ENCODE measurements around the gene SMIM35.

SMIM35 gene

GRCh38 chr11:117999354-117999993 is 87.3 kb downstream of the SMIM35 start:
- Histone ChIP-seq H3K27ac (ENCODE audit: low read depth, low read length) (no peak overlapping the region), H3K9ac (ENCODE audit: low read depth, low read length) (no peak overlapping the region), H3K9me3 (ENCODE audit: control insufficient read depth, insufficient read depth, low read length) (no peaks in the 10 kb centered on the region), H3K4me3 (ENCODE audit: low read depth, low read length) (no peak overlapping the region), H3K4me1 (ENCODE audit: control insufficient read depth, insufficient read depth, low read length) (peaks cover 10% of the 10 kb centered on the region; the same call in 1 of the 2 replicates), H3K27me3 (ENCODE audit: control insufficient read depth, insufficient read depth, low read length) (no peaks in the 10 kb centered on the region), H3K36me3 (ENCODE audit: control insufficient read depth, insufficient read depth, low read length) (no peaks in the 10 kb centered on the region)

GRCh38 chr11:117998664-117999353 is 88.0 kb downstream of the SMIM35 start:
- Histone ChIP-seq H3K9me3 (ENCODE audit: control insufficient read depth, insufficient read depth, low read length) (no peaks in the 10 kb centered on the region), H3K27ac (ENCODE audit: low read depth, low read length) (no peak overlapping the region), H3K4me3 (ENCODE audit: low read depth, low read length) (no peak overlapping the region), H3K4me1 (ENCODE audit: control insufficient read depth, insufficient read depth, low read length) (peaks cover 10% of the 10 kb centered on the region; the same call in 1 of the 2 replicates), H3K9ac (ENCODE audit: low read depth, low read length) (no peak overlapping the region), H3K36me3 (ENCODE audit: control insufficient read depth, insufficient read depth, low read length) (no peaks in the 10 kb centered on the region), H3K27me3 (ENCODE audit: control insufficient read depth, insufficient read depth, low read length) (no peaks in the 10 kb centered on the region)

- no peaks in the 10 kb centered on the region for H3K27me3 ChIP-seq (ENCODE audit: control insufficient read depth, insufficient read depth, low read length)
- H3K27ac ChIP-seq (ENCODE audit: low read depth, low read length), result no peak overlapping the region
- H3K36me3 ChIP-seq (ENCODE audit: control insufficient read depth, insufficient read depth, low read length), result no peaks in the 10 kb centered on the region
- H3K9me3 ChIP-seq (ENCODE audit: control insufficient read depth, insufficient read depth, low read length), result no peaks in the 10 kb centered on the region
- H3K9ac ChIP-seq (ENCODE audit: low read depth, low read length), result no peak overlapping the region
- no peak overlapping the region for H3K4me3 ChIP-seq (ENCODE audit: low read depth, low read length)
- H3K4me1 ChIP-seq (ENCODE audit: control insufficient read depth, insufficient read depth, low read length), result peaks cover 9% of the 10 kb centered on the region; the same call in 1 of the 2 replicates
These were observed 88.8 kb downstream of the SMIM35 start for GRCh38 chr11:117997823-117998579.

- Histone ChIP-seq H3K9ac (ENCODE audit: low read depth, low read length) (no peak overlapping the region), H3K4me3 (ENCODE audit: low read depth, low read length) (no peak overlapping the region), H3K27ac (ENCODE audit: low read depth, low read length) (no peak overlapping the region), H3K4me1 (ENCODE audit: control insufficient read depth, insufficient read depth, low read length) (peaks cover 3% of the 10 kb centered on the region; the same call in 1 of the 2 replicates), H3K27me3 (ENCODE audit: control insufficient read depth, insufficient read depth, low read length) (no peaks in the 10 kb centered on the region), H3K9me3 (ENCODE audit: control insufficient read depth, insufficient read depth, low read length) (no peaks in the 10 kb centered on the region), H3K36me3 (ENCODE audit: control insufficient read depth, insufficient read depth, low read length) (no peaks in the 10 kb centered on the region)
These were observed 89.4 kb downstream of the SMIM35 start for GRCh38 chr11:117997406-117997805.

- Histone ChIP-seq H3K9ac (ENCODE audit: low read depth, low read length) (no peak overlapping the region), H3K27ac (ENCODE audit: low read depth, low read length) (no peak overlapping the region), H3K36me3 (ENCODE audit: control insufficient read depth, insufficient read depth, low read length) (no peaks in the 10 kb centered on the region), H3K4me1 (ENCODE audit: control insufficient read depth, insufficient read depth, low read length) (no peaks in the 10 kb centered on the region), H3K4me3 (ENCODE audit: low read depth, low read length) (no peak overlapping the region), H3K9me3 (ENCODE audit: control insufficient read depth, insufficient read depth, low read length) (no peaks in the 10 kb centered on the region), H3K27me3 (ENCODE audit: control insufficient read depth, insufficient read depth, low read length) (no peaks in the 10 kb centered on the region)
These were observed 90.7 kb downstream of the SMIM35 start for GRCh38 chr11:117996058-117996457.

- Histone ChIP-seq H3K4me1 (ENCODE audit: control insufficient read depth, insufficient read depth, low read length) (no peaks in the 10 kb centered on the region), H3K36me3 (ENCODE audit: control insufficient read depth, insufficient read depth, low read length) (no peaks in the 10 kb centered on the region), H3K27ac (ENCODE audit: low read depth, low read length) (no peak overlapping the region), H3K4me3 (ENCODE audit: low read depth, low read length) (no peak overlapping the region), H3K27me3 (ENCODE audit: control insufficient read depth, insufficient read depth, low read length) (no peaks in the 10 kb centered on the region), H3K9me3 (ENCODE audit: control insufficient read depth, insufficient read depth, low read length) (no peaks in the 10 kb centered on the region), H3K9ac (ENCODE audit: low read depth, low read length) (no peak overlapping the region)
These were observed 91.3 kb downstream of the SMIM35 start for GRCh38 chr11:117995472-117995871.

- Histone ChIP-seq H3K27ac (ENCODE audit: low read depth, low read length) (no peak overlapping the region), H3K9ac (ENCODE audit: low read depth, low read length) (no peak overlapping the region), H3K27me3 (ENCODE audit: control insufficient read depth, insufficient read depth, low read length) (peaks cover 2% of the 10 kb centered on the region; the same call in 1 of the 2 replicates), H3K36me3 (ENCODE audit: control insufficient read depth, insufficient read depth, low read length) (no peaks in the 10 kb centered on the region), H3K9me3 (ENCODE audit: control insufficient read depth, insufficient read depth, low read length) (no peaks in the 10 kb centered on the region), H3K4me3 (ENCODE audit: low read depth, low read length) (no peak overlapping the region), H3K4me1 (ENCODE audit: control insufficient read depth, insufficient read depth, low read length) (no peaks in the 10 kb centered on the region)
These were observed 92.6 kb downstream of the SMIM35 start for GRCh38 chr11:117993988-117994745.

GRCh38 chr11:117992620-117993019 is 94.1 kb downstream of the SMIM35 start:
- Histone ChIP-seq H3K27me3 (ENCODE audit: control insufficient read depth, insufficient read depth, low read length) (peaks cover 16% of the 10 kb centered on the region), H3K27ac (ENCODE audit: low read depth, low read length) (no peak overlapping the region), H3K9ac (ENCODE audit: low read depth, low read length) (no peak overlapping the region), H3K9me3 (ENCODE audit: control insufficient read depth, insufficient read depth, low read length) (no peaks in the 10 kb centered on the region), H3K36me3 (ENCODE audit: control insufficient read depth, insufficient read depth, low read length) (no peaks in the 10 kb centered on the region), H3K4me3 (ENCODE audit: low read depth, low read length) (no peak overlapping the region), H3K4me1 (ENCODE audit: control insufficient read depth, insufficient read depth, low read length) (no peaks in the 10 kb centered on the region)

- H3K36me3 ChIP-seq (ENCODE audit: control insufficient read depth, insufficient read depth, low read length), result no peaks in the 10 kb centered on the region
- no peak overlapping the region for H3K27ac ChIP-seq (ENCODE audit: low read depth, low read length)
- no peaks in the 10 kb centered on the region for H3K9me3 ChIP-seq (ENCODE audit: control insufficient read depth, insufficient read depth, low read length)
These were observed 94.6 kb downstream of the SMIM35 start for GRCh38 chr11:117992136-117992535.

GRCh38 chr11:117989351-117990102 is 97.2 kb downstream of the SMIM35 start:
- Histone ChIP-seq H3K27ac (ENCODE audit: low read depth, low read length) (no peak overlapping the region), H3K27me3 (ENCODE audit: control insufficient read depth, insufficient read depth, low read length) (peaks cover 33% of the 10 kb centered on the region), H3K4me3 (ENCODE audit: low read depth, low read length) (no peak overlapping the region), H3K9me3 (ENCODE audit: control insufficient read depth, insufficient read depth, low read length) (no peaks in the 10 kb centered on the region), H3K9ac (ENCODE audit: low read depth, low read length) (no peak overlapping the region), H3K36me3 (ENCODE audit: control insufficient read depth, insufficient read depth, low read length) (no peaks in the 10 kb centered on the region), H3K4me1 (ENCODE audit: control insufficient read depth, insufficient read depth, low read length) (peaks cover 6% of the 10 kb centered on the region; the same call in 1 of the 2 replicates)

More at GRCh38 chr11:117992136-117992535, 94.6 kb downstream of the SMIM35 start:
- Histone ChIP-seq H3K27me3 (ENCODE audit: control insufficient read depth, insufficient read depth, low read length) (peaks cover 21% of the 10 kb centered on the region), H3K9ac (ENCODE audit: low read depth, low read length) (no peak overlapping the region), H3K4me3 (ENCODE audit: low read depth, low read length) (no peak overlapping the region), H3K4me1 (ENCODE audit: control insufficient read depth, insufficient read depth, low read length) (no peaks in the 10 kb centered on the region)
